ENCODE results near the gene GRIK3. TPM values are rescaled to one million over a fixed set of nuclear protein-coding genes. Genes with fewer than 3 reads are reported as not detected.

The GRIK3 gene
- total RNA-seq, 4 donors from 2014 or later = 0.75 to 9.8 (median 1.2) TPM

- in situ Hi-C loops (cut with MboI; ENCODE audit: low pct_ligation_motif_present in 1 of 4, low pct_unique_long_range_greater_than_20kb in 1 of 4, low sequenced_read_pairs in 3 of 4) = no loop called here
- no peaks in the 10 kb centered on the region for H3K9me3 ChIP-seq
- H3K36me3 ChIP-seq = no peaks in the 10 kb centered on the region
- TF ChIP-seq CTCF (IDR thresholded peaks at IDR 0.05) (no peak), POLR2A (IDR thresholded peaks at IDR 0.05) (no peak), POLR2AphosphoS5 (IDR thresholded peaks at IDR 0.05) (no peak), EP300 (IDR thresholded peaks at IDR 0.05; ENCODE audit: low read depth) (no peak)
- H3K27ac ChIP-seq = no peak overlapping the region
- no peak overlapping the region for H3K4me3 ChIP-seq
- 79 to 86% methylated on average over 4 to 7 of the region's 7 CpGs for WGBS, 2 donors (ENCODE audit: low coverage in 1 of 2)
- intact Hi-C loops (cut with DNase I; ENCODE audit: low total_unique reads) = no loop called here
- H3K4me1 ChIP-seq = no peaks in the 10 kb centered on the region
- no peak for DNase-seq
- peaks cover 13% of the 10 kb centered on the region for H3K27me3 ChIP-seq
Observed at GRCh38 chr1:36888811-36889477, 145.4 kb downstream of the GRIK3 start.

- no peak overlapping the region for H3K27ac ChIP-seq
- intact Hi-C loops (cut with DNase I; ENCODE audit: low total_unique reads) = no loop called here
- TF ChIP-seq EP300 (IDR thresholded peaks at IDR 0.05; ENCODE audit: low read depth) (no peak), POLR2AphosphoS5 (IDR thresholded peaks at IDR 0.05) (no peak), POLR2A (IDR thresholded peaks at IDR 0.05) (no peak), CTCF (IDR thresholded peaks at IDR 0.05) (no peak)
- H3K4me1 ChIP-seq = no peaks in the 10 kb centered on the region
- H3K27me3 ChIP-seq = peaks cover 8% of the 10 kb centered on the region
- in situ Hi-C loops (cut with MboI; ENCODE audit: low pct_ligation_motif_present in 1 of 4, low pct_unique_long_range_greater_than_20kb in 1 of 4, low sequenced_read_pairs in 3 of 4) = no loop called here
- no peaks in the 10 kb centered on the region for H3K9me3 ChIP-seq
- 54 to 57% methylated on average over 3 to 7 of the region's 7 CpGs for WGBS, 2 donors (ENCODE audit: low coverage in 1 of 2)
- H3K36me3 ChIP-seq = no peaks in the 10 kb centered on the region
- no peak for DNase-seq
- no peak overlapping the region for H3K4me3 ChIP-seq
Observed at GRCh38 chr1:36885540-36886357, 148.6 kb downstream of the GRIK3 start.

GRCh38 chr1:36884801-36885200 lies 149.5 kb downstream of the GRIK3 start:
- no peaks in the 10 kb centered on the region for H3K36me3 ChIP-seq
- intact Hi-C loops (cut with DNase I; ENCODE audit: low total_unique reads) (no loop called here), in situ Hi-C loops (cut with MboI; ENCODE audit: low pct_ligation_motif_present in 1 of 4, low pct_unique_long_range_greater_than_20kb in 1 of 4, low sequenced_read_pairs in 3 of 4) (no loop called here)
- H3K4me1 ChIP-seq = no peaks in the 10 kb centered on the region
- H3K27ac ChIP-seq = no peak overlapping the region
- no peaks in the 10 kb centered on the region for H3K9me3 ChIP-seq
- no peak for TF ChIP-seq CTCF (IDR thresholded peaks at IDR 0.05)
- TF ChIP-seq POLR2AphosphoS5 (IDR thresholded peaks at IDR 0.05) = no peak
- TF ChIP-seq POLR2A (IDR thresholded peaks at IDR 0.05) = no peak
- TF ChIP-seq EP300 (IDR thresholded peaks at IDR 0.05; ENCODE audit: low read depth) = no peak
- DNase-seq = no peak
- no peak overlapping the region for H3K4me3 ChIP-seq
- peaks cover 4% of the 10 kb centered on the region for H3K27me3 ChIP-seq
- 73 to 100% methylated on average over 1 to 4 of the region's 4 CpGs for WGBS, 2 donors (ENCODE audit: low coverage in 1 of 2)

GRCh38 chr1:36884029-36884701 lies 150.2 kb downstream of the GRIK3 start:
- H3K27me3 ChIP-seq = peaks cover 4% of the 10 kb centered on the region
- in situ Hi-C loops (cut with MboI; ENCODE audit: low pct_ligation_motif_present in 1 of 4, low pct_unique_long_range_greater_than_20kb in 1 of 4, low sequenced_read_pairs in 3 of 4) = no loop called here
- WGBS, 2 donors (ENCODE audit: low coverage in 1 of 2) = 59 to 63% methylated on average over 3 to 8 of the region's 8 CpGs
- no peak overlapping the region for H3K27ac ChIP-seq
- no peak overlapping the region for H3K4me3 ChIP-seq
- no peaks in the 10 kb centered on the region for H3K9me3 ChIP-seq
- intact Hi-C loops (cut with DNase I; ENCODE audit: low total_unique reads) = no loop called here
- no peaks in the 10 kb centered on the region for H3K36me3 ChIP-seq
- no peaks in the 10 kb centered on the region for H3K4me1 ChIP-seq
- TF ChIP-seq POLR2AphosphoS5 (IDR thresholded peaks at IDR 0.05) = no peak
- no peak for TF ChIP-seq CTCF (IDR thresholded peaks at IDR 0.05)
- no peak for TF ChIP-seq EP300 (IDR thresholded peaks at IDR 0.05; ENCODE audit: low read depth)
- no peak for TF ChIP-seq POLR2A (IDR thresholded peaks at IDR 0.05)
- no peak for DNase-seq
